AG04450 (cell line): ENCODE data around the gene EIPR1. TPM values are rescaled to one million over a fixed set of nuclear protein-coding genes. Genes with fewer than 3 reads are reported as not detected.

Source experiments
- CTCF ChIA-PET: fragments of 300-600, 350-600 bp; formaldehyde crosslinking; extraction: SDS; loops from one replicate; lab custom pipeline; 2022; ENCODE audit warnings: antibody characterized with exemption, inconsistent platforms; lab: Charles Lee
- POLR2A ChIA-PET: fragments of 350-600 bp; formaldehyde crosslinking; extraction: SDS; loops from one replicate; lab custom pipeline; 2021; ENCODE audit warnings: antibody characterized with exemption, inconsistent platforms; lab: Yijun Ruan, JAX
- DNase-seq: peaks from one replicate; pipeline ENCODE4 v3.0.0-alpha.2; 2011; ENCODE audit warnings: low read depth, low spot score
- H3K27ac ChIP-seq: one replicate; pipeline ENCODE4 v1.5.1; 2012; ENCODE audit warnings: low read depth, low read length, control low read depth
- H3K27me3 ChIP-seq: one replicate; pipeline ENCODE4 v1.6.0; 2012; ENCODE audit warnings: low read length; ENCODE audit not compliant: control insufficient read depth, insufficient read depth
- H3K4me3 ChIP-seq: 2 replicates; pipeline ENCODE4 v1.5.1; 2011; ENCODE audit warnings: mild to moderate bottlenecking, low read depth, low read length, control low read depth
- H3K9me3 ChIP-seq: 2 replicates; pipeline ENCODE4 v1.5.1; 2012; ENCODE audit warnings: low read length; ENCODE audit not compliant: control insufficient read depth, insufficient read depth
- CTCF ChIP-seq: IDR thresholded peaks from 2 replicates; pipeline ENCODE4 v1.5.1; 2011; ENCODE audit warnings: low read depth, low read length, control low read depth, inconsistent platforms
- polyA plus RNA-seq: library from polyadenylated mRNA; depleted of rRNA; stranded (reverse); fragments of >200 nt; gene quantifications from 2 replicates; pipeline ENCODE4 v1.2.3, GENCODE V29; 2011

Gene EIPR1
- polyA plus RNA-seq, 1 experiment = 33.2 TPM

- H3K9me3 ChIP-seq = peaks cover 7% of the 10 kb centered on the region; the same call in 1 of the 2 replicates
- H3K4me3 ChIP-seq = no peak overlapping the region
- ChIA-PET POLR2A (no interaction called here), CTCF (no interaction called here)
- DNase-seq = no peak
- H3K27me3 ChIP-seq = no peaks in the 10 kb centered on the region
- H3K27ac ChIP-seq = no peak overlapping the region
- TF ChIP-seq CTCF = no peak
Measured at GRCh38 chr2:3278521-3279218, 98.9 kb downstream of the EIPR1 start.

GRCh38 chr2:3277748-3278520, 99.7 kb downstream of the EIPR1 start:
- Histone ChIP-seq H3K27ac (no peak overlapping the region), H3K4me3 (no peak overlapping the region), H3K27me3 (no peaks in the 10 kb centered on the region), H3K9me3 (peaks cover 7% of the 10 kb centered on the region; the same call in 1 of the 2 replicates)
- CTCF ChIA-PET = no interaction called here
- no peak for TF ChIP-seq CTCF
- POLR2A ChIA-PET = no interaction called here
- no peak for DNase-seq

GRCh38 chr2:3277050-3277747, 100.4 kb downstream of the EIPR1 start:
- POLR2A ChIA-PET = no interaction called here
- Histone ChIP-seq H3K9me3 (peaks cover 7% of the 10 kb centered on the region; the same call in 1 of the 2 replicates), H3K4me3 (no peak overlapping the region), H3K27me3 (no peaks in the 10 kb centered on the region), H3K27ac (no peak overlapping the region)
- CTCF ChIA-PET = no interaction called here
- no peak for DNase-seq
- no peak for TF ChIP-seq CTCF

GRCh38 chr2:3272761-3273160, 104.9 kb downstream of the EIPR1 start:
- H3K27ac ChIP-seq = no peak overlapping the region
- CTCF ChIA-PET = interaction anchor here (0.8 kb wide), 1 partner anchor 30 kb away, joined by 3 read pairs; no protein-coding TSS in a partner anchor
- POLR2A ChIA-PET = interaction anchor here (0.7 kb wide), 1 partner anchor 50 kb away, joined by 3 read pairs; no protein-coding TSS in a partner anchor
- no peak for DNase-seq
- no peak overlapping the region for H3K4me3 ChIP-seq
- H3K9me3 ChIP-seq = peaks cover 11% of the 10 kb centered on the region
- TF ChIP-seq CTCF = no peak
- no peaks in the 10 kb centered on the region for H3K27me3 ChIP-seq
